IPS-18a (cell line): ENCODE measurements around the gene PIGM.
A peak's percentile ranks its signal among the peaks of the same experiment; 100 is the strongest.

Experiments used
- H3K27ac ChIP-seq: one replicate; pipeline ENCODE4 v1.5.1; 2013; ENCODE audit warnings: low read length
- H3K27me3 ChIP-seq: one replicate; pipeline ENCODE4 v1.6.1; 2013; ENCODE audit warnings: mild to moderate bottlenecking, low read length; ENCODE audit not compliant: control insufficient read depth, insufficient read depth
- H3K36me3 ChIP-seq: one replicate; pipeline ENCODE4 v1.6.1; 2013; ENCODE audit warnings: low read depth, low read length; ENCODE audit not compliant: control insufficient read depth
- H3K4me1 ChIP-seq: one replicate; pipeline ENCODE4 v1.6.1; 2013; ENCODE audit warnings: low read depth, low read length; ENCODE audit not compliant: control insufficient read depth
- H3K4me3 ChIP-seq: one replicate; pipeline ENCODE4 v1.5.1; 2013; ENCODE audit warnings: low read length
- H3K9ac ChIP-seq: one replicate; pipeline ENCODE4 v1.6.1; 2013; ENCODE audit warnings: mild to moderate bottlenecking, low read length, moderate library complexity
- H3K9me3 ChIP-seq: one replicate; pipeline ENCODE4 v1.6.1; 2013; ENCODE audit warnings: low read depth, low read length; ENCODE audit not compliant: control insufficient read depth

PIGM gene

GRCh38 chr1:160040476-160040875 is 8.7 kb upstream of the PIGM start:
- H3K27me3 ChIP-seq = no peaks in the 10 kb centered on the region
- H3K27ac ChIP-seq = no peak overlapping the region
- H3K4me1 ChIP-seq = no peaks in the 10 kb centered on the region
- H3K9me3 ChIP-seq = no peaks in the 10 kb centered on the region
- H3K4me3 ChIP-seq = no peak overlapping the region
- H3K9ac ChIP-seq = no peak overlapping the region
- no peaks in the 10 kb centered on the region for H3K36me3 ChIP-seq

GRCh38 chr1:160032165-160032820 is 503 bp upstream of the PIGM start:
- peak overlapping the region; percentile 55 for H3K9ac ChIP-seq
- peaks cover 16% of the 10 kb centered on the region for H3K27me3 ChIP-seq
- H3K27ac ChIP-seq = no peak overlapping the region
- peak overlapping the region; percentile 87 for H3K4me3 ChIP-seq
- peaks cover 14% of the 10 kb centered on the region for H3K4me1 ChIP-seq
- H3K9me3 ChIP-seq = no peaks in the 10 kb centered on the region
- H3K36me3 ChIP-seq = no peaks in the 10 kb centered on the region

GRCh38 chr1:160030657-160031364 is 979 bp downstream of the PIGM start:
- no peak overlapping the region for H3K27ac ChIP-seq

GRCh38 chr1:160028426-160028825 is 3.4 kb downstream of the PIGM start:
- Histone ChIP-seq H3K36me3 (no peaks in the 10 kb centered on the region), H3K4me3 (no peak overlapping the region), H3K27ac (no peak overlapping the region), H3K9ac (no peak overlapping the region), H3K4me1 (peaks cover 14% of the 10 kb centered on the region), H3K9me3 (no peaks in the 10 kb centered on the region), H3K27me3 (peaks cover 11% of the 10 kb centered on the region)

More at GRCh38 chr1:160030657-160031364, 979 bp downstream of the PIGM start:
- H3K9ac ChIP-seq = peak overlapping the region; percentile 76
- peaks cover 16% of the 10 kb centered on the region for H3K27me3 ChIP-seq
- H3K9me3 ChIP-seq = no peaks in the 10 kb centered on the region
- H3K4me3 ChIP-seq = peak overlapping the region; percentile 87
- no peaks in the 10 kb centered on the region for H3K36me3 ChIP-seq
- peaks cover 14% of the 10 kb centered on the region for H3K4me1 ChIP-seq

GRCh38 chr1:160025314-160025713 is 6.5 kb downstream of the PIGM start:
- H3K27ac ChIP-seq = no peak overlapping the region
- no peak overlapping the region for H3K4me3 ChIP-seq
- peaks cover 6% of the 10 kb centered on the region for H3K4me1 ChIP-seq
- H3K9ac ChIP-seq = no peak overlapping the region
- no peaks in the 10 kb centered on the region for H3K9me3 ChIP-seq
- H3K36me3 ChIP-seq = no peaks in the 10 kb centered on the region
- H3K27me3 ChIP-seq = no peaks in the 10 kb centered on the region

- no peak overlapping the region for H3K4me3 ChIP-seq
- no peaks in the 10 kb centered on the region for H3K36me3 ChIP-seq
- H3K9ac ChIP-seq = no peak overlapping the region
- no peaks in the 10 kb centered on the region for H3K9me3 ChIP-seq
- no peaks in the 10 kb centered on the region for H3K4me1 ChIP-seq
- no peaks in the 10 kb centered on the region for H3K27me3 ChIP-seq
- no peak overlapping the region for H3K27ac ChIP-seq
Measured at GRCh38 chr1:160024195-160024905, 7.4 kb downstream of the PIGM start.

- Histone ChIP-seq H3K9ac (no peak overlapping the region), H3K9me3 (no peaks in the 10 kb centered on the region), H3K4me3 (no peak overlapping the region), H3K27me3 (no peaks in the 10 kb centered on the region), H3K36me3 (no peaks in the 10 kb centered on the region), H3K27ac (no peak overlapping the region), H3K4me1 (no peaks in the 10 kb centered on the region)
Measured at GRCh38 chr1:160022330-160023310, 9.2 kb downstream of the PIGM start.

- Histone ChIP-seq H3K4me1 (no peaks in the 10 kb centered on the region), H3K27ac (no peak overlapping the region), H3K36me3 (no peaks in the 10 kb centered on the region), H3K9ac (no peak overlapping the region), H3K9me3 (no peaks in the 10 kb centered on the region), H3K4me3 (no peak overlapping the region), H3K27me3 (no peaks in the 10 kb centered on the region)
Measured at GRCh38 chr1:160021376-160022074, 10.3 kb downstream of the PIGM start.

- H3K4me1 ChIP-seq = no peaks in the 10 kb centered on the region
- no peaks in the 10 kb centered on the region for H3K36me3 ChIP-seq
- H3K9ac ChIP-seq = no peak overlapping the region
- no peaks in the 10 kb centered on the region for H3K9me3 ChIP-seq
- H3K4me3 ChIP-seq = no peak overlapping the region
- H3K27me3 ChIP-seq = no peaks in the 10 kb centered on the region
- H3K27ac ChIP-seq = no peak overlapping the region
Measured at GRCh38 chr1:160020196-160020595, 11.6 kb downstream of the PIGM start.

GRCh38 chr1:160018900-160019299 is 12.9 kb downstream of the PIGM start:
- no peaks in the 10 kb centered on the region for H3K9me3 ChIP-seq
- H3K27me3 ChIP-seq = no peaks in the 10 kb centered on the region
- no peak overlapping the region for H3K9ac ChIP-seq
- H3K36me3 ChIP-seq = no peaks in the 10 kb centered on the region
- no peak overlapping the region for H3K27ac ChIP-seq
- H3K4me3 ChIP-seq = no peak overlapping the region
- H3K4me1 ChIP-seq = no peaks in the 10 kb centered on the region
